Epithelial cell of esophagus (primary cell): ENCODE data around the gene UBB.

Experiments
- DNase-seq: peaks from one replicate; pipeline ENCODE4 v3.0.0; 2010; ENCODE audit warnings: low read depth
- H3K4me3 ChIP-seq: 2 replicates; pipeline ENCODE4 v1.5.1; 2011; ENCODE audit warnings: mild to moderate bottlenecking, low read length, control low read depth
- TF ChIP-seq, protein P1 (sequence below): IDR thresholded peaks from 2 replicates; pipeline ENCODE4 v1.5.1; 2011; ENCODE audit warnings: low read depth, mild to moderate bottlenecking, low read length, control low read depth, inconsistent platforms; ENCODE audit not compliant: insufficient read depth; ENCODE audit errors: missing control alignments

UBB gene

DNA sequence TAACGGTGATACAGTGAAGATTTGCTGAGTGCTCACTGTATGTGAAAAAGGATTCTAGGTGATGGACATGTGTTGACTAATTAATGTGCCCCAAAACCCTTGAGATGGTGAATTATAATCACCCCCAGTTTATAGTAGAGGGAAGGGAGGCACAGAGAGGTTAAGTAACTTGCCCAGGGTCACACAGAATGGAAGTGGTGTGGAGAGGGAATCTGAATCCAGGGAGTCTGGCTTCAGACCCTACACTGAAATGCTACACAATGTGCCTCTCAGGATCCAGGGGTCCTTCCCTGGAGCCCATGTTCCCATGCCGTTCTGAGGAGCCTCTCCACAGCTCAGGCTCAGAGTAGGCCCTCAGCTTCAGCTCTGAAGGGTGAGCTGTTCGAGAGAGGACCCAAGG, 46.1 kb downstream of the UBB start:
- TF ChIP-seq, protein P1, sequence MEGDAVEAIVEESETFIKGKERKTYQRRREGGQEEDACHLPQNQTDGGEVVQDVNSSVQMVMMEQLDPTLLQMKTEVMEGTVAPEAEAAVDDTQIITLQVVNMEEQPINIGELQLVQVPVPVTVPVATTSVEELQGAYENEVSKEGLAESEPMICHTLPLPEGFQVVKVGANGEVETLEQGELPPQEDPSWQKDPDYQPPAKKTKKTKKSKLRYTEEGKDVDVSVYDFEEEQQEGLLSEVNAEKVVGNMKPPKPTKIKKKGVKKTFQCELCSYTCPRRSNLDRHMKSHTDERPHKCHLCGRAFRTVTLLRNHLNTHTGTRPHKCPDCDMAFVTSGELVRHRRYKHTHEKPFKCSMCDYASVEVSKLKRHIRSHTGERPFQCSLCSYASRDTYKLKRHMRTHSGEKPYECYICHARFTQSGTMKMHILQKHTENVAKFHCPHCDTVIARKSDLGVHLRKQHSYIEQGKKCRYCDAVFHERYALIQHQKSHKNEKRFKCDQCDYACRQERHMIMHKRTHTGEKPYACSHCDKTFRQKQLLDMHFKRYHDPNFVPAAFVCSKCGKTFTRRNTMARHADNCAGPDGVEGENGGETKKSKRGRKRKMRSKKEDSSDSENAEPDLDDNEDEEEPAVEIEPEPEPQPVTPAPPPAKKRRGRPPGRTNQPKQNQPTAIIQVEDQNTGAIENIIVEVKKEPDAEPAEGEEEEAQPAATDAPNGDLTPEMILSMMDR = no peak
- H3K4me3 ChIP-seq = no peak overlapping the region
- no peak for DNase-seq

DNA sequence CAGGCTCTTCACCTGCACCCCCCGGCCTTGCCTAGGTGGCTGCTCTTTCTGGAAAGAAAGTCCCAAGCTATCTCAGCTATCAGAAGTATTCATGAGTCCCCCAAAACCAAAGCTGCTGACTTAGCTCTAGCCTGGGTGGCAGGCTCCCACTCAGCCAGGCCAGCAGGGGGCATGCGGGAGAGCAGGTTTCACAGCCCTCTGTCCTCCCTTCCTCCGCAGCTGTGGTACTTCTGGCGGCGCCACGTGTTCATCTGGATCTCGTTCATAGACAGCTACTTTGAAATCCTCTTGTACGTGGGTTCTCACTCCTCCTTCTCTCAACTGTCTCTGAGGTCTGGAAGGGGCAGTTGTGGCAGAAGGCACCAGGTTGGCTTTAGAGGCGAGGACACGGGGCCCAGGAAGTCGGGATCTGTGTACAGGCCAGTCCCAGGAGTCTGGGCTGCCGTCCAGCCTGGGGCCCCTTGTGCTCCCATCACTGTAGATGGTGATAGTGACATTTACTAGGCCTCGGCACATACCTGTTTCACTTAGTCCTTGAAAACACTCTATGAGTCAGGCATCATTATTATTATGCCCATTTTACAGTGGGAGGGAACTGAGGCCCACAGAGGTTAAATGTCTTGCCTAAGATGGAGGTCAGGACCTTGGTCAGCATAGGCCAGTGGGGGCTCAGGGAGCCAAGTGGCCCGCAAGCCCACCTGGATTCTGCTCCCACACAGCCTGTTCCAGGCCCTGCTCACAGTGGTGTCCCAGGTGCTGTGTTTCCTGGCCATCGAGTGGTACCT, 47.4 kb downstream of the UBB start:
- TF ChIP-seq, protein P1 = peak; percentile 57
- H3K4me3 ChIP-seq = no peak overlapping the region
- peak; percentile 55 for DNase-seq

DNA sequence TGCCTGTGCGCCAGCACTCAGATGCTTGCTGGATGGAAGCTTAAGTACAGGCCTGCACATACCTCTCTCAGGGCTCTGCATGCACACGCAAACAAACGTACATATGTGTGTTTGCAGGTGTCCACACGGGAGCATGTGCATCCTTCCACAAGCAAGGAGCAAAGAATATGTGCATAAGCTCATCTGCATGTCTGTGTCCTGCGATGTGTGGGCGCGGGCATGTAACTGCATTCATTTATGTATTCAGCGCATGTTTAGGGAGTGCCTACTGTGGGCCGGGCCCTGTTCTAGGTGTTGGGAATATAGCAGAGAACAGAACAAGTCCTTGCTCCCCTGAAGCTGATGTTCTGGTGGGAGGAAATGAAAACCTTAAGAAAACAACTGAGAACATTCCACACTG, 48.2 kb downstream of the UBB start:
- TF ChIP-seq, protein P1 = no peak
- no peak overlapping the region for H3K4me3 ChIP-seq
- DNase-seq = no peak

DNA sequence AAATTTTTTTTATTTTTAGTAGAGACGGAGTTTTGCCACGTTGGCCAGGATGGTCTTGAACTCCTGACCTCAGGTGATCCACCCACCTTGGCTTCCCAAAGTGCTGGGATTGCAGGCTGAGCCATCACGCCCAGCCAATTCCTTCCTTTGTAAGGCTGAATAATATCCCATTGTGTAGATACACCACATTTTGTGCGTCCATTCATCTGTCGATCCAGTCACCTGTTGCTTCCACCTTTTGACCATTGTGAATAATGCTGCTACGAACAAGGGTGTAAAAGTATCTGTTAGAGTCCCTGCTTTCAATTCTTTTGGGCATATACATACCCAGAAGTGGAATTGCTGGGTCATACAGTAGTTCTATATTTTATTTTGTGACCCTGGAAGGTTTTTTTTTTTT, 49.8 kb downstream of the UBB start:
- DNase-seq = no peak
- no peak overlapping the region for H3K4me3 ChIP-seq
- TF ChIP-seq, protein P1 = no peak

DNA sequence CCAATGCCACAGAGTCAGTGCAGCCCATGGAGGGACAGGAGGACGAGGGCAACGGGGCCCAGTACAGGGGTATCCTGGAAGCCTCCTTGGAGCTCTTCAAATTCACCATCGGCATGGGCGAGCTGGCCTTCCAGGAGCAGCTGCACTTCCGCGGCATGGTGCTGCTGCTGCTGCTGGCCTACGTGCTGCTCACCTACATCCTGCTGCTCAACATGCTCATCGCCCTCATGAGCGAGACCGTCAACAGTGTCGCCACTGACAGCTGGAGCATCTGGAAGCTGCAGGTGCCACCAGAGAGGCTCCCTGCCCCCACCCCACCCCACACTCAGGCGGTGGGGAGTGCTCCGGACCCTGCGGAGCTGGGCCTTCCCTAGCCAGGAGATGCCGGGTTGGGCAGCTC, 51.1 kb downstream of the UBB start:
- DNase-seq = no peak
- no peak overlapping the region for H3K4me3 ChIP-seq
- TF ChIP-seq, protein P1 = no peak
